ENCODE results near the gene MEGF11.

MEGF11 gene

GRCh38 chr15:65937476-65937875 lies 316.1 kb downstream of the MEGF11 start:
- Histone ChIP-seq H3K27ac (replicated peaks) (no peak overlapping the region), H3K27me3 (ENCODE audit: insufficient read depth, poor library complexity, severe bottlenecking) (no peaks in the 10 kb centered on the region), H3K4me3 (replicated peaks; ENCODE audit: insufficient read depth, low read length) (no peak overlapping the region)
- no peak for DNase-seq (ENCODE audit: low read depth in 1 of 2, low spot score in 1 of 2)
- TF ChIP-seq SPI1 (IDR thresholded peaks at IDR 0.05; ENCODE audit: borderline replicate concordance, low read depth), result no peak
- no peak for TF ChIP-seq GABPA (IDR thresholded peaks at IDR 0.05; ENCODE audit: low read depth)
- TF ChIP-seq REST (IDR thresholded peaks at IDR 0.05; ENCODE audit: insufficient replicate concordance, low read depth), result no peak

- Histone ChIP-seq H3K4me3 (replicated peaks; ENCODE audit: insufficient read depth, low read length) (no peak overlapping the region), H3K27me3 (ENCODE audit: insufficient read depth, poor library complexity, severe bottlenecking) (no peaks in the 10 kb centered on the region), H3K27ac (replicated peaks) (no peak overlapping the region)
- DNase-seq (ENCODE audit: low read depth in 1 of 2, low spot score in 1 of 2), result no peak
- TF ChIP-seq SPI1 (IDR thresholded peaks at IDR 0.05; ENCODE audit: borderline replicate concordance, low read depth), result no peak
- TF ChIP-seq GABPA (IDR thresholded peaks at IDR 0.05; ENCODE audit: low read depth), result no peak
- TF ChIP-seq, protein P1, sequence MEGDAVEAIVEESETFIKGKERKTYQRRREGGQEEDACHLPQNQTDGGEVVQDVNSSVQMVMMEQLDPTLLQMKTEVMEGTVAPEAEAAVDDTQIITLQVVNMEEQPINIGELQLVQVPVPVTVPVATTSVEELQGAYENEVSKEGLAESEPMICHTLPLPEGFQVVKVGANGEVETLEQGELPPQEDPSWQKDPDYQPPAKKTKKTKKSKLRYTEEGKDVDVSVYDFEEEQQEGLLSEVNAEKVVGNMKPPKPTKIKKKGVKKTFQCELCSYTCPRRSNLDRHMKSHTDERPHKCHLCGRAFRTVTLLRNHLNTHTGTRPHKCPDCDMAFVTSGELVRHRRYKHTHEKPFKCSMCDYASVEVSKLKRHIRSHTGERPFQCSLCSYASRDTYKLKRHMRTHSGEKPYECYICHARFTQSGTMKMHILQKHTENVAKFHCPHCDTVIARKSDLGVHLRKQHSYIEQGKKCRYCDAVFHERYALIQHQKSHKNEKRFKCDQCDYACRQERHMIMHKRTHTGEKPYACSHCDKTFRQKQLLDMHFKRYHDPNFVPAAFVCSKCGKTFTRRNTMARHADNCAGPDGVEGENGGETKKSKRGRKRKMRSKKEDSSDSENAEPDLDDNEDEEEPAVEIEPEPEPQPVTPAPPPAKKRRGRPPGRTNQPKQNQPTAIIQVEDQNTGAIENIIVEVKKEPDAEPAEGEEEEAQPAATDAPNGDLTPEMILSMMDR (IDR thresholded peaks at IDR 0.05; ENCODE audit: insufficient read depth, low read length), result no peak
- TF ChIP-seq POLR2AphosphoS5 (IDR thresholded peaks at IDR 0.05; ENCODE audit: low read depth), result no peak
- TF ChIP-seq REST (IDR thresholded peaks at IDR 0.05; ENCODE audit: insufficient replicate concordance, low read depth), result no peak
These were observed 316.5 kb downstream of the MEGF11 start for GRCh38 chr15:65937054-65937453.

GRCh38 chr15:65936282-65936681 lies 317.3 kb downstream of the MEGF11 start:
- H3K27ac ChIP-seq (replicated peaks), result no peak overlapping the region
- DNase-seq (ENCODE audit: low read depth in 1 of 2, low spot score in 1 of 2), result no peak

More at GRCh38 chr15:65936282-65936681, 317.3 kb downstream of the MEGF11 start:
- Histone ChIP-seq H3K27me3 (ENCODE audit: insufficient read depth, poor library complexity, severe bottlenecking) (no peaks in the 10 kb centered on the region), H3K4me3 (replicated peaks; ENCODE audit: insufficient read depth, low read length) (no peak overlapping the region)
- TF ChIP-seq SPI1 (IDR thresholded peaks at IDR 0.05; ENCODE audit: borderline replicate concordance, low read depth) (no peak), REST (IDR thresholded peaks at IDR 0.05; ENCODE audit: insufficient replicate concordance, low read depth) (no peak), GABPA (IDR thresholded peaks at IDR 0.05; ENCODE audit: low read depth) (no peak), POLR2AphosphoS5 (IDR thresholded peaks at IDR 0.05; ENCODE audit: low read depth) (no peak)
- TF ChIP-seq, protein P1 (IDR thresholded peaks at IDR 0.05; ENCODE audit: insufficient read depth, low read length), result no peak
